Endodermal cell (in vitro differentiated cells): Measurements from ENCODE around the gene ANKUB1. TPM values are rescaled to one million over a fixed set of nuclear protein-coding genes. Genes with fewer than 3 reads are reported as not detected.
A peak's percentile ranks its signal among the peaks of the same experiment; 100 is the strongest.

Experiments
- DNase-seq: peaks from one replicate; pipeline ENCODE4 v3.0.0-alpha.2; 2017
- H3K27ac ChIP-seq: 2 replicates; pipeline ENCODE4 v1.5.1; 2013; ENCODE audit warnings: mild to moderate bottlenecking, low read depth, low read length, moderate library complexity
- H3K27me3 ChIP-seq: 2 replicates; pipeline ENCODE4 v1.6.1; 2013; ENCODE audit warnings: mild to moderate bottlenecking, low read length, moderate library complexity; ENCODE audit not compliant: insufficient read depth, control insufficient read depth, poor library complexity, severe bottlenecking
- H3K36me3 ChIP-seq: 2 replicates; pipeline ENCODE4 v1.7.0; 2013; ENCODE audit warnings: mild to moderate bottlenecking, low read length, moderate library complexity; ENCODE audit not compliant: control insufficient read depth, insufficient read depth
- H3K4me1 ChIP-seq: one replicate; pipeline ENCODE4 v1.7.0; 2013; ENCODE audit warnings: low read length; ENCODE audit not compliant: control insufficient read depth, insufficient read depth
- H3K4me3 ChIP-seq: 2 replicates; pipeline ENCODE4 v1.5.1; 2013; ENCODE audit warnings: mild to moderate bottlenecking, low read length, moderate library complexity
- H3K9ac ChIP-seq: 2 replicates; pipeline ENCODE4 v1.6.1; 2013; ENCODE audit warnings: mild to moderate bottlenecking, low read length, moderate library complexity; ENCODE audit not compliant: poor library complexity, severe bottlenecking; ENCODE audit errors: extremely low read depth
- H3K9me3 ChIP-seq: 2 replicates; pipeline ENCODE4 v1.6.1; 2013; ENCODE audit warnings: mild to moderate bottlenecking, low read length, moderate library complexity; ENCODE audit not compliant: control insufficient read depth
- H3K27ac Mint-ChIP-seq: 2 replicates; pipeline ENCODE4 v1.8.0; 2020; ENCODE audit warnings: mixed read lengths
- H3K27me3 Mint-ChIP-seq: 2 replicates; pipeline ENCODE4 v1.8.0; 2021; ENCODE audit warnings: mild to moderate bottlenecking, mixed read lengths; ENCODE audit not compliant: insufficient read depth
- H3K36me3 Mint-ChIP-seq: 2 replicates; pipeline ENCODE4 v1.8.0; 2020; ENCODE audit warnings: low read depth, mixed read lengths
- H3K4me1 Mint-ChIP-seq: 2 replicates; pipeline ENCODE4 v1.8.0; 2020; ENCODE audit warnings: mixed read lengths
- H3K4me3 Mint-ChIP-seq: 2 replicates; pipeline ENCODE4 v1.8.0; 2020; ENCODE audit warnings: mild to moderate bottlenecking, moderate library complexity, mixed read lengths
- H3K9me3 Mint-ChIP-seq: 2 replicates; pipeline ENCODE4 v1.8.0; 2020; ENCODE audit warnings: mild to moderate bottlenecking, mixed read lengths
- CTCF ChIP-seq: fragments of 200-600 bp; sonication (generic); conservative IDR thresholded peaks from 2 replicates; pipeline ENCODE4 v1.5.0; 2021; ENCODE audit warnings: antibody characterized with exemption, mild to moderate bottlenecking
- WGBS, 2 experiments: methylation state at CpG; one replicate each; pipeline versions ENCODE4 v1.1.5 to v1.1.7; 2013; ENCODE audit warnings: missing lambda C conversion rate in 2 of 2, mixed read lengths in 1 of 2; ENCODE audit not compliant: insufficient coverage in 1 of 2, insufficient read length in 1 of 2; 5-methylcytosine and 5-hydroxymethylcytosine counted together
- total RNA-seq, 2 donors: library from RNA; stranded (reverse); fragmentation: NEBNext Ultra II Directional in 1 of 2; extraction: Animal tissue kit (Norgen Biotek cat#: 25700) in 1 of 2; gene quantifications; 2 replicates in 1 of 2; 3 replicates in 1 of 2; pipeline ENCODE4 v1.2.1, GENCODE V29; 2021

ANKUB1 gene
- total RNA-seq, 2 donors from 2014 or later: not detected

DNA sequence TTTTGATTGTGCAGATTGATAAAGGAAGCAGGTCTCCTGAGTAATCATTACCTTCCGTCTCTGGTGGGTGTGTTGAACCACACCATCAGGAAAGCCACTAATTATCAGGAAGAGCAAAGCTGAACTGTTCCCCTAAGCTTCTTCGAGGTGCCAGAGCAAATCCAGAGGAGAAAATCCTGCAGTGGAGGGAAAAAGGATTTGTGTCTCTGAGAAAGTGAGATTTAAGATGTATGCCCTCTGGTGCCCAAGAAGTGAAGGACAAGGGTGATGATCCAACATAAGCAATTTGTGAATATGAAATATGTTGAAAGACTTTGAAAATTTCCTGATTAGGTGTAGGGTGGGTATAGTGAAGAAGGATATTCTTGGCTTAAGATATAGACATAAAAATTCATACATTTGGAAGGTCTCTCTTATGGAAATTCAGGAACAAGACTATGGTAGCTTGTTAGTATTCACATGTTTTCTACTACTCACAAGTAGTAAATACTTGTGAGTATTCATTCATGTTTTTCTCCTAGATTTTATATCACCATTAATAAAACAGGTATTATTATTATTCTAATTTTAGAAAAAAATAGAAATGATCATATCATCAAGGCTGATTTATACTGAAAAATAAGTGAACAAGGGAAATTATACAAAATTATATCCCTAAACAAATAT is 74.8 kb downstream of the ANKUB1 start:
- peak; percentile 73 for DNase-seq
- peaks cover 8% of the 10 kb centered on the region for H3K4me1 Mint-ChIP-seq
- H3K27ac Mint-ChIP-seq: no peak overlapping the region
- no peaks in the 10 kb centered on the region for H3K27me3 ChIP-seq
- no peak overlapping the region for H3K4me3 ChIP-seq
- peaks cover 30% of the 10 kb centered on the region for H3K9me3 Mint-ChIP-seq
- H3K4me1 ChIP-seq: no peaks in the 10 kb centered on the region
- H3K36me3 Mint-ChIP-seq: peaks cover 3% of the 10 kb centered on the region
- TF ChIP-seq CTCF: peak; percentile 88
- WGBS, 2 experiments: 19 to 39% methylated on average over 2 of the region's 2 CpGs
- no peaks in the 10 kb centered on the region for H3K36me3 ChIP-seq
- no peak overlapping the region for H3K9ac ChIP-seq
- no peaks in the 10 kb centered on the region for H3K27me3 Mint-ChIP-seq
- peaks cover 28% of the 10 kb centered on the region for H3K9me3 ChIP-seq
- H3K4me3 Mint-ChIP-seq: no peak overlapping the region
- H3K27ac ChIP-seq: no peak overlapping the region

- no peak overlapping the region for H3K4me3 ChIP-seq
- peaks cover 27% of the 10 kb centered on the region for H3K9me3 ChIP-seq
These were observed 75.4 kb downstream of the ANKUB1 start for GRCh38 chr3:149716984-149717383.

DNA sequence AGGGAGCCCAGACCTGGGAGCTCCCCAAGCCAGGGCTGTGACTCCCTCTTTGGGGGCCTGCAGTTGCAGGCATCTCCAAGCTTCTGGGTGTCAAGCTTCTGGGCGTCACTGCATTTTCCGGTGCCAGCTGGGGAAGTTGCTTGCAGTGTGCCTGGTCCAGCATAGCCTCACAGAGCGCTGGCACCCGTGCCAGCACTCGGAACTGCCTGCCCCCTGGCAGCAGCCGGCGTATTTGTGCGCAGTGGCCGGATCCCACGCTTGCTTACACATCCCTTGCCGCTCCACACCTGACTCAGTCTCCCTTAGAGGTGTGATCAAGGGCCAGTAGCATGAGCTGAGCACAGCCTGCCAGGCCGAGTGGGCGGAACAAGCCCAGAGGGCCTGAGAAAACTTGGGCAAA is 77.1 kb downstream of the ANKUB1 start:
- Mint-ChIP-seq H3K4me3 (no peak overlapping the region), H3K27me3 (no peaks in the 10 kb centered on the region), H3K9me3 (peaks cover 9% of the 10 kb centered on the region), H3K4me1 (peaks cover 8% of the 10 kb centered on the region), H3K36me3 (no peaks in the 10 kb centered on the region), H3K27ac (no peak overlapping the region)
- no peak overlapping the region for H3K27ac ChIP-seq
- H3K4me3 ChIP-seq: no peak overlapping the region
- TF ChIP-seq CTCF: no peak
- no peak for DNase-seq
- no peaks in the 10 kb centered on the region for H3K27me3 ChIP-seq
- no peaks in the 10 kb centered on the region for H3K36me3 ChIP-seq
- WGBS, 2 experiments: 95% methylated on average over 10 to 13 of the region's 13 CpGs
- H3K9ac ChIP-seq: no peak overlapping the region
- H3K4me1 ChIP-seq: no peaks in the 10 kb centered on the region
- H3K9me3 ChIP-seq: peaks cover 10% of the 10 kb centered on the region

More at GRCh38 chr3:149716984-149717383, 75.4 kb downstream of the ANKUB1 start:
- WGBS, 2 experiments: 81 to 88% methylated on average over 5 to 6 of the region's 6 CpGs
- Mint-ChIP-seq H3K4me1 (peaks cover 8% of the 10 kb centered on the region), H3K4me3 (no peak overlapping the region), H3K36me3 (peaks cover 3% of the 10 kb centered on the region), H3K27ac (no peak overlapping the region), H3K9me3 (peaks cover 26% of the 10 kb centered on the region), H3K27me3 (no peaks in the 10 kb centered on the region)
- Histone ChIP-seq H3K9ac (no peak overlapping the region), H3K36me3 (no peaks in the 10 kb centered on the region), H3K27me3 (no peaks in the 10 kb centered on the region), H3K4me1 (no peaks in the 10 kb centered on the region), H3K27ac (no peak overlapping the region)
- no peak for TF ChIP-seq CTCF
- DNase-seq: no peak
